HG03520 (cell line): ENCODE data around the gene LGALS13.

ENCODE experiments used
- ATAC-seq: cut with Tn5 transposase; IDR thresholded peaks from one replicate; pipeline ENCODE4 v1.9.1; 2021; ENCODE audit warnings: mild to moderate bottlenecking, moderate library complexity; ENCODE audit not compliant: unreplicated experiment

LGALS13 gene, protein sequence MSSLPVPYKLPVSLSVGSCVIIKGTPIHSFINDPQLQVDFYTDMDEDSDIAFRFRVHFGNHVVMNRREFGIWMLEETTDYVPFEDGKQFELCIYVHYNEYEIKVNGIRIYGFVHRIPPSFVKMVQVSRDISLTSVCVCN

DNA sequence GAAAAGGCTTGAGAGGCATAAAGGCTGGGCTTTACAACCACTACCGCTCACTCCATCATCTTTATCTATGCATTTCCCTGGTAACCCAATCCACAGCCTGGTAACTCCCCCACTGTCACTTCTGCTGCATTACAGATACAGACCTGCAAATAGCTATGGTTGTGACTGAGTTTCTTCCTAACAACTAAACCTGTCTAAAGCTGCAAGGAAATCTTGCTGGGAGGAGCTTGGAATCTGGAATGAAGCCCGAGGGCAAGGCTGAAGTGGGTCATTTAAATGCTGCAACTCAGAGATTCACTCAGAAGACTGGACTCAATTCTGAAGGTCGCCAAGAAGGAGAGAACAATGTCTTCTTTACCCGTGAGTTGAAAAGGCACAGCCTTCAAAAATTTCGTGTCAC is at the start of gene LGALS13:
LGALS13 (plus strand) TSS at position 301 of the 400 bp plus-strand sequence; CDS start at position 346, 45 bp downstream.
- no peak for ATAC-seq

DNA sequence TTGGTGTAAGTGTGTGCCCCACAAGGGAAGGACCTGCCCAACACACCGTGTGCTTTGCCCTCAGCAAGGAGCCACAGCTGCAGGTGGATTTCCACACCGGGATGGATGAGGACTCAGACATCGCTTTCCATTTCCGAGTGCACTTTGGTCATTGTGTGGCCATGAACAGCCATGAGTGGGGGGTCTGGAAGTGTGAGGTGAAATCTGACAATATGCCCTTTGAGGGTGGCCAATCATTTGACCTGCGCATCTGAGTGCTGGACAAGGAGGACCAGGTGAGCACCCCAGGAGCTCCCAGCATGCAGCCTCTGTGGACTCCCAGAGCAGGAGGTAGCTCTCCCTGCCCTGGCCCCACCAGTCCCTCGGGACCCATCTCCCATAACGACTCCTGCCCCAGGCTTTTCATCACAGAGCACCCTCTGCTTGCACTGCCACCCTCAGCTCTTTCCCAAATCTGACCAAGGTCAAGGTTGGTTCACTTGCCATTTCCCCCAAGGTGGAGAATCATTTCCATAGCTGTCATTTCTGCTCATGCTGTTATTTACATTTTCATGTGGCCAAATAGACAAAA is 49.2 kb upstream of the LGALS13 start:
- ATAC-seq: no peak

DNA sequence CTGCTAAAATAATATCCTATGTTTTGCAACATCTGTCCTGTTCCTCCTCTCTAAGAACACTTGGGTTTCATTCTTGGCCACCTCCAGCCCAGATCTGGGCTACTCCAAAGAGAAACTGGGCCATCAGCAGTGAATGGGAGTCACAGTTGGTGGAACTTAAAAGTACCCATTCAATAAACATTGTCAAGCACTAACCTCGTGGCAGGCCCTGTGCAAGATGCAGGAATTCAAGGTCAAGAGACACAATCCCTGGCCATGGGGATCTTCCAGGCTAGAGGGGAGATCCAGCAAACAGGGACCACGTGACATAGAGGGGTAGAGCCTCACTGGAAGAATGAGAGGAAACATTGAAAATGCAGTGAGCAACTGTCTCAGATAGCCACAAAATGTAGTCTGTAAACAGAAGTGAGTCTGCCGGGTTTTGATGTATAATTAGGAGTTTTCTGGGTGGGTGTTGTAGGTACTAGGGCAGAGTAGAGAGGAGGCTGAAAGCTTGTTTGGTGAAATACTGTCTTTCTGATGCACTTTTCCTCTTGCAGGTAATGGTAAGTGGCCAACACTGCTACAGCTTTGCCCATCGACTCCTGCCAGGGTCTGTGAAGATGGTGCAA is 47.5 kb upstream of the LGALS13 start:
- no peak for ATAC-seq

DNA sequence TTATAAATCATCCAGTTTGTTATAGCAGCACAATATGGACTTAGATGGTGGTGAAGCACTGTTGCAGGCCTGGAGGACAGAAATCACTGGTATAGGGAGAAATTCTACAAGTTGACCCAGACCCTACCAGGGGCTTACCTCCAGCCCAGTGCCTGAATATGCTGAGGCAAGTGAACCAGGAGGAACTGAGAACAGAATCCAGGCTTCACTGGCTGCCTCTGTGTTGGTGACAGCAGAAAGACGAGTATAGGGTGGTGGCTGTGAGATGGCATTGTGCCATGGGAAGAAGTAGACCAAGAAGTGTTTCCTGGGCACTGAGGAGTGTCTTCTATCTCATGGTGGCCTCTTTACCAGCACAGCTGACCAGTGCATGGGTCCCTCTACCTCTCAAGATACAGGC is 46.4 kb upstream of the LGALS13 start:
- no peak for ATAC-seq

DNA sequence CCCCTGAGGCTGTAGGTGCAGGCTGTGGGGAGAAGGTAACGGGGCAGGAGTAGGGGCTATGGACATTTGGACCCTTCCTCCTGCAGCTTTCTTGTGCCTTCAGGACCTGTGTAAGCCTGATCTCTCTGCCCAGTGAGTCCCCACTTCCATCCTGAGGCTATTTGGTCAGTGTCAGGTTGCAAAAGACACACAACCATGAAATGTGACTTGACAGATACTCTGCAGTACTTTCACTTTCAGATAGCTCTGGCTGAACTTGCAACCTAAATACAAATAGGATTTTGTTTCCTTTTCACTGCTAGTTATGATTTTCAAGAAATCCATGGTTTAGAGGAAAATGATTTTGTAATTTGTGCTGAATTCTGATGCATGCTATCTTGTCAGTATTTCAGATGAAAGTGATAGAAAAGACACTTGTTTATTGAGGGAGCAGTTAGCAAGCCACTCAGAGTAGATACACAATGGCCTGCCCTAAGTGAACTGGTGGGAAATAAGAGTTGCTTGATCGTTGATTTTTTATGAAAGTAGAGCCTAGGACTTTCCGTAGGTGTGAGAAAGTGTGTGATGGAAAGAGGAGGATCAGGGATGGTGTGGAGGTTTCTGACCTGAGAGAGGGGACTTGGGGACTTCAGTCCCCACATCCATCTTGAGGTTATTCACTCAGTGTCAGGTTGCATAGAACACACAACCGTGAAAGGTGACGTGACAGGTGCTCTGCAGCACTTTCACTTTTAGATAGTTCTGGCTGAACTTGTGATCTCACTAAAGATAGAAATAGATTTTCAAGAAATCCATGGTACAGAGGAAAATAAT is 44.3 kb upstream of the LGALS13 start:
- no peak for ATAC-seq

DNA sequence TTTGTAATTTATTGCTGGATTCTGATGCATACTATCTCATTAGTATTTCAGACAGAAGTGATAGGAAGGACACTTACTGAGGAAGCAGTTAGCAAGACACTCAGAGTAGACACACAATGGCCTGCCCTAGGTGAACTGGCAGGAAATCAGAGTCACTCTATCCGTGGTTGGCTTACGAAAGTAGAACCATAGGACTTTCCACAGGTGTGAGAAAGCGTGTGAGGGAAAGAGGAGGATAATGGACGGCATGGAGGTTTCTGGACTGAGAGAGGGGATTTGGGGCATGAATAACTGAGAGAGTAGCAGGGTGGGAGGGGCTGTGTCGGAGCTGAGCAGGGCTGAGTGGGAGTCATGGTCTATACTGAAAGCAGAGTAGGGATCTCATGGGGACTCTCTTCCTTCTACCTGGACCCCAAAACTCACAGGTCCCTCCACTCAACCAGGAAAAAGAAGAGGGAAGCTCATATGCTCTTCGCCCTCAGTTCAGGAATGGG is 43.7 kb upstream of the LGALS13 start:
- no peak for ATAC-seq

DNA sequence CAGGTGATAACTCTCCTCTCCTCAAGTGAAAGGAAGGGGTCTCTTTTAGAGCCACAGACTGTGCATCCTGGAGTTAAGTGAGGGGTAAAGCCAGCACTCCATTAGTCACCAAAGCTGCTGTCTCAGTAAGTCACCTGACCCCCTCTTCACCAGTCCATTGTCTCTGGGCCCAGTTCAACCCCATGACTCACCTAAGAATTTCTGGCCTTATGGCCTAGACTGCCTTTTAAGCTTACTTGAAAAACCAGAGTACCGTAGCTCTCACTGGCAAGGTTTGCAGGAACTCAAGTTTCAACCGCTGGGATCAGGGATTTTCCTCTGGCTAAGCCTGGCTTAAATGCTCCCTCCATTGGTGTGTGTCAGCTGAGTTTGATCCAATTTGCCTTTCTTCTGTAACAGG is 38.9 kb upstream of the LGALS13 start:
- no peak for ATAC-seq

DNA sequence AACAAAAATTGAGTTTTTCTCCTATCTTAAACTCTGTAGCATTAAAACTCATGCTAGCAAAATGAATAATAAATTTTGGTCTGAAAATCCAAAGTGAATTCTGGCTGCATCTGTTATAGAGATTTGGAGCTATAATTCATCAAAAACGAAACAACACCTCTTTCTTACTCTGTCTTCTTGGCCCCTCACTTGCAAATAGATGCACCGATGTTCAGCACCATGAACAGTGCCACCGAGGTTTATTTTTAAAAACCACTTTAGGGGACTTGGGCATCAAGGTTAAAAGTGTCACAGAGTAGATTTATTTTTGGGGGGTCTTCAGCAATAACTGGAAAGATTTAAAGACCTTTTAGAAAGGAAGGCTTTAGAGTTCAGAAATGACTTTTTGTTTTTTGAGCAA is 36.3 kb upstream of the LGALS13 start:
- no peak for ATAC-seq

DNA sequence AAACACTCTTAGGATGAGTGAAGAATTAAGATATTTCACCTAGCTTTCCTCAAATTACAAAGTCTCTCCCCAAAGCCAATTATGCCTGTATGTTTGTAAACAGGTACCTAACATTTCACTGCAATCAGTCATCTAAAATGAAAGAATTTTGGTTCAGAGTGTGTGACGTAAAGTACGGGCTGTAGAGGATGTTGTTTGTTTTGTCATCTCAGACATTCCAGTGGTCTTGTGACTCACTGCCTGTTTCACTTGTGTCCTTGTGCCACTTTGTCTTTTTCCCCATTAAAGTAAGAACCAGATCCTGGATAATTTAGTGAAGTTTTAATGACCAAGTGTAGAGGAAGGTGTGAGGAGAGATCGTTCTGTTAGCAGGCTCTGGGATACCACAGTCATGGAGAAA is 33.7 kb upstream of the LGALS13 start:
- ATAC-seq: no peak

DNA sequence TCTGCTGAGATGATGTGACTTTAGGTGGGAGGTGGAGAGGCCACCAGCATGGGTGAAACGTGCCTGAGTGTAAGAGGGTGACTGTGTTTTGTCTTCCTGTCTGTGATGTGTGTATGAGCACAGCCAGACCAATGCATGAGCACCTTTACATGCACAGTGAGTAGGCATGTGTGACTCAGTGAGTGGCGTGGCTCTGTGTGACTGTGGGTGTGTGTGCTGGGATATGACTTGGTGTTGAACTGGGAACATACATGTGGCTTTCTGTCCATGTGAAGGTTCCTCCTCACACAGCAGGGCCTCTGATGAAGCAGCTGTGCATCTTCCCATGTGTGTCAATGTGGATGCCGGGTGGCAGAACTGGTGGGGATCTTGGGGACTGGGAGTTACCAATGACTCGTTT is 19.9 kb upstream of the LGALS13 start:
- no peak for ATAC-seq

DNA sequence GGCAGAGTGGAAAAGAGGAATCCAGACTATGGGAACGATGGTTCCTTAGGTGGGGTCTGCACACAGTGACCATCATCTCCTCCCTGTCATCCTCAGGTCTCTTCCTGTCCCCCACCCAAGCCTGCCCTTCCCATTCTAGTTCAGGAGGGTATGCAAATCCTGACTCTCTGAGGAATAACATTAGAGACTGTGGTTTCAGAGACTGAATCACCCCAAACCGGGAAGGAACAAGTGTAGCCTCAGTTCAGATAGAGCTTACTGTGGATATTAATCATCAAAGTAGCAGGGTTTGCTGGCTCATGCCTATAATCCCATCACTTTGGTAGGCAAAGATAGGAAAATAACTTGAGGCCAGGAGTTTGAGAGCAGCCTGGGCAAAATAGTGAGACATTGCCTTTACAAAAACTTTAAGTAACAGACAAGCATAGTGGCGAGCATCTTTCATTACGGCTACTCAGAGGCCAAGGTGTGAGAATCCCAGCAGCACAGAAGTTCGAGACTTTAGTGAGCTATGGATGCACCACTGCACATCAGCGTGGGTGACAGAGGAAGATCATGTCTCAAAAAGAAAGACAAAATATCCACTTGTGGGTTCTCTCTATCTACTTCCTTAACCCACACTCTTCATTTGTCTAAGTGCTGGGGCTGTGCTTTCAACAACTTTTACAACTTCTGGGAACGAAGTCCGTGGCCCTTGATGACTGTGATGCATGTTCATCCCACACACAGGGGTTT is 19.3 kb upstream of the LGALS13 start:
- ATAC-seq: no peak

DNA sequence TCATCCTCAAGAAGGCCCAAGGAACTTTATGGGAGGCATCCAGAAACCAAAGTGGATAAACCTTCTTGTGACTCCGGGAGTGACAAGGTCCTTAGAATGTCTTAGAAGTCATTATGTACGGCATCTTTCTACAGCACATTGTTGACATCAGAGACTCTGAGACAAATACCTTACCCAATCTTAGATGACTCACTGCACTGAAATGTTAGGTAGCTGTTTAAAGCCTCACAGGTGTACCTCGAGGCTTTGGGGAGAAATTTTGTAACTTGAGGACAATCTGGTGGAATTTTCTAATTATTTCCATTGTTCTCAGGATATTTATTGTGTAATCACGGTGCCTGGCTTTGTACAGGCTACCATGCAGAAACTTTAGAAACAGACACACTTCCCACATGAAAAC is 14.8 kb upstream of the LGALS13 start:
- no peak for ATAC-seq

DNA sequence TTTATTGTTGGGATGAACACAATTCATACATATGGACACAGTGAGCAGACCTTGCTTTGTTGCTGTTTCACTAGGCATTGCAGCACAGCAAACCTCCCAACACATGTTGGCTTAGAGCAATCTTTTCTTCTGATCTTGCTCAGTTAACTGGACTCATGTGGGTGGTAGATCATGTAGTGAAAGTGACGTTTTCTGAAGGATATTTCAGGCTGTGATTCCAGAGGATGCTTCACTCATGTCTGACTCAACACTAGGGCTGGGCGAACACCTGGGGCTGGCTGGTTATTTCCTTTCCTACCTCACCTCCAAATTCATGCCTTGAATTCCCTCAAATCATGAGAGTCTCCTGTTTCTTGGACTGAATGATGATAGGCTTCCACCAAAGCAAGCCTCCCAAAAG is 14.3 kb upstream of the LGALS13 start:
- no peak for ATAC-seq

DNA sequence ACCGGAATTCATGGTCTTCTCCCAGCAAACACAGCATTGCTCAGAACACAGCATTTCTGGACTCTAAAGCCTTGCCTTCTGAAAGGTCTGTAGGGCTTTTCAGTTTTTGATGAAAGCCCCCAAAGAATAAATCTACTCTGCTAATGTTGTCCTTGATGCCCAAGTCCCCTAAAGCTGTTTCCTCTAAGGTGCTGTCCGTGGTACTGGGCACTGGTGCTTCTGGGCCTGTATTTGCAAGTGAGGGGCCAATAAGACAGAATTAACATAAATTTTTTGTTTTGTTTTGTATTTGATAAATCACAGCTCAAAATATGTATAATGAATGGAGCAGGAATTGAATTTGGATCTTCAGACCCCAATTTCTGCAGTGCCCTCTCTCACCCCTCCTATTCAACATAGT is 12.1 kb upstream of the LGALS13 start:
- no peak for ATAC-seq

DNA sequence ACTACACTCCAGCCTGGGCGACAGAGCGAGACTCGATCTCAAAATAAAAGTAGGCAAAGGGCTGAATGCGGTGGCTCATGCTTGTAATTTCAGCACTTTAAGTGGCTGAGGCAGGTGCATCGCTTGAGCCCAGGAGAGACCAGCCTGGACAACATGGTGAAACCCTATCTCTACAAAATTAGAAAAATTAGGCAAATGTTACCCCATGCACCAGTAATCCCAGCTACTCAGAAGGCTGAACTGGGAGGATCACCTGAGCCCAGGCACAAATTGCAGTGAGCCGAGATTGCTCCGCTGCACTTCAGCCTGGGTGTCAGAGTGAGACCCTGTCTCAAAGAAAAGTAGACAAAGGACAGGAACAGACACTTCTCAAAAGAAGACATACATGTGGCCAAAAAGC is 9.9 kb upstream of the LGALS13 start:
- no peak for ATAC-seq

DNA sequence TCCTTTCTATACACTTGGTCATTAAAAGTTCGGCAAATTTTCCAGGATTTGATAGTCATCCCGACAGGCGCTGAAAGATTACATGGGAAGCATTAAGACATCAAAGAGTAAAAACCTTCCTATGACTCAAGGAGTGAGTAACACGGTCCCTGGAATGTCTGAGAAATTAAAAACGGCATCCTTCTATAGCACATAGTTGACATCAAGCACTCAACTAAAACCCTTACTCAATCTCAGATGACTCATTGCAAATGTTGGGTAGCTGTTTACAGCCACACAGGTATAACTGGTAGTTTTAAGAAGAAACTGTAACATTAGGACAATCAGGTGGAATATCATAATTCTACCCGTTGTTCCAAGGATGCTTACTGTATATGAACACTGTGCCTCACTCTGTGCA is 6.4 kb upstream of the LGALS13 start:
- no peak for ATAC-seq

DNA sequence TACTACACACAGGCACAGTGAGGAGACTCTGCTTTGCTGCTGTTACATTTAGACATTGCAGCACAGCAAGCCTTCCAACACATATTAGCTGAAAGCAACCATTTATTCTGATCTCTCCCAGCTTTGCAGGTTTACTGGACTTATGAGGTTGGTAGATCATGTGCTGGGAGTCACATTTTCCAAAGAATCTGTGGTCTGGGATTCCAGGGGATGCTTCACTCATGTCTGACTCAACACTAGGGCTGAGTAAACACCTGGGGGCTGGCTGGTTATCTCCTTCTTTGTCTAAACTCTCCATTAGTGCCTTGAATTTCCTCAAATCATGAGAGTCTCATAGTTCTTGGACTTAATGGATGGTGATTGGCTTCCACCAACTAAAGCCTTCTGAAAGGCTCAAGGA is 5.4 kb upstream of the LGALS13 start:
- ATAC-seq: no peak

DNA sequence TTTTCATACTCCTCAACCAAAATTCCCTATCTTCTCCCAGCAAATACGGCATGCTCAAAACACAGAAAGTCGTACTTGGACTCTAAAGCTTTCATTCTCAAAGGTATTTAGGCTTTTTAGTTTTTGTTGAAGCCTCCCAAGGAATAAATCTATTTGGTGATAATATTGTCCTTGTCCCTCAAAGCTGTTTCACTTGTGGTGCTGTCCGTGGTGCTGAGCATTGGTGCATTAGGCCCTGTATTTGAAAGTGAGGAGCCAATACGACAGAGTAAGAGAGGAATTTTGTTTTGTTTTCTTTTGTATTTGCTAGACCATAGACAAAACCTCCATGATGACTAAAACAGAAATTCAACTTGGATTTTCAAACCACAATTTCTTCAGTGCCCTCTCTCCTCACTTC is 3.2 kb upstream of the LGALS13 start:
- no peak for ATAC-seq

DNA sequence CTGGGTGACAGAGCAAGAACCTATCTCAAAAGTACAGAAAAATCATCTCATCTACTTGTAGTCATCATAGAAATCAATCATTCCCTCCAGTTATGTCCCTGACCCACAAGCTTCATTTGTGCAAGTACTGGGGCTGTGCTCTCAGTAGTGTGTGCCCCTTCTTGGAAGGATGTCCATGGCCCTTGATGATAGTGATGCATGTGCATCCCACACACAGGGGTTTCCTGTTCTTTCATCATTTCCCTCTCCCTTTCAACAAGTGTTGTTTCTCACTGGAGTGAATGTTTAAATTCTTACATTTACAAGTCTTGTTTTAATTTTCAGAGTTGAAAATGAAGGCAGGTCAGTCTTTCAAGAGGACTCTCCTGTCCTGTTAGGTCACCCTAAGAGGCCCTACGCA is 1.5 kb downstream of the LGALS13 start:
- no peak for ATAC-seq

DNA sequence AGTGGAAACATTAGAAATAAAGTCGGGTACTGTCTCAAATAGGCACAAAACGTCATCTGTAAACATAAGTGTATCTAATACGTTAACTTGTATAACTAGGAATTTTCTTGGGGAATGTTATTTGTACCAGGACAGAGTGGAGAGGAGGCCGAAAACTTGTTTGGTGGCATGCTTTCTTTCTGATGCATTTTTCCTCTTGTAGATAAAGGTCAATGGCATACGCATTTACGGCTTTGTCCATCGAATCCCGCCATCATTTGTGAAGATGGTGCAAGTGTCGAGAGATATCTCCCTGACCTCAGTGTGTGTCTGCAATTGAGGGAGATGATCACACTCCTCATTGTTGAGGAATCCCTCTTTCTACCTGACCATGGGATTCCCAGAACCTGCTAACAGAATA is 4.7 kb downstream of the LGALS13 start:
- no peak for ATAC-seq

DNA sequence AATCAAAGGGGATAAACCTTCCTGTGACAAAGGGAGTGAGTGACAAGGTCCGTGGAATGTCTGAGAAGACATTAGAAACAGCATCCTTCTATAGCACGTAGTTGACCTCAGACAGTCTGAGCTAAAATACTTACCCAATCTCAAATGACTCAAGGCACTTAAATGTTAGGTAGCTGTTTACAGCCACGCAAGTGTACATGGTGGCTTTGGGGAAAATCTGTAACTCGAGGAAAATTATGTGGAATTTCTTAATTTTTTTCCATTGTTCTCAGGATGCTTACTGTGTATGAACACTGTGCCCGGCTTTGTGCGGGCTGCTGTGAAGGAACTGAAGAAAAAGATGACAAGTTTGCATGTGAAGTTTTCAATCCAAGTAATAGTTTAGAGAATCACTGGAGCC is 5.2 kb downstream of the LGALS13 start:
- ATAC-seq: no peak
